ENCODE results near the gene KCNQ1OT1. TPM values are rescaled to one million over a fixed set of nuclear protein-coding genes. Genes with fewer than 3 reads are reported as not detected.

The KCNQ1OT1 gene
- total RNA-seq, 1 experiment from 2014 or later = 1.2 TPM

- Histone ChIP-seq H3K27ac (ENCODE audit: insufficient read length, low read depth, low read length) (no peak overlapping the region), H3K4me1 (ENCODE audit: insufficient read depth, low read length) (no peaks in the 10 kb centered on the region), H2BK20ac (ENCODE audit: low read depth, low read length, poor library complexity, severe bottlenecking) (no peak overlapping the region), H3K23me2 (ENCODE audit: insufficient read length, low read depth, low read length, poor library complexity, severe bottlenecking) (no peaks in the 10 kb centered on the region), H3K79me2 (ENCODE audit: insufficient read depth, low read length) (no peaks in the 10 kb centered on the region), H3K79me1 (ENCODE audit: insufficient read depth, low read depth, low read length, poor library complexity, severe bottlenecking) (no peaks in the 10 kb centered on the region), H3K18ac (ENCODE audit: insufficient read length, low read depth, low read length) (no peak overlapping the region), H3K14ac (ENCODE audit: insufficient read depth, low read length) (no peak overlapping the region), H3K56ac (ENCODE audit: insufficient read length, low read depth, low read length) (no peak overlapping the region), H3K23ac (ENCODE audit: insufficient read length, low read depth, low read length) (no peak overlapping the region), H3K27me3 (ENCODE audit: insufficient read depth, low read length) (no peaks in the 10 kb centered on the region; the same call in 1 of the 2 replicates), H2BK5ac (ENCODE audit: insufficient read length, low read length) (no peak overlapping the region), H4K20me1 (ENCODE audit: control insufficient read depth, insufficient read depth, insufficient read length) (no peaks in the 10 kb centered on the region), H2BK120ac (ENCODE audit: low read depth, low read length, poor library complexity, severe bottlenecking) (no peak overlapping the region), H4K91ac (ENCODE audit: insufficient read length, low read depth, low read length) (no peak overlapping the region), H2AFZ (ENCODE audit: low read length) (no peak overlapping the region), H4K5ac (ENCODE audit: insufficient read length, low read depth, low read length) (no peak overlapping the region), H3K4ac (ENCODE audit: low read depth, low read length) (no peak overlapping the region), H2BK12ac (ENCODE audit: insufficient read length, low read depth, low read length) (no peak overlapping the region), H4K8ac (replicated peaks; ENCODE audit: insufficient read length, low read depth, low read length) (no peak overlapping the region), H2BK15ac (ENCODE audit: low read depth, low read length) (no peak overlapping the region), H3T11ph (ENCODE audit: low read length) (no peak overlapping the region), H3K9ac (ENCODE audit: extremely low read depth, insufficient read length, low read length) (no peak overlapping the region), H2AK5ac (ENCODE audit: insufficient read length, low read length) (no peak overlapping the region), H3K9me3 (ENCODE audit: control insufficient read depth, low read depth, low read length) (peaks cover 27% of the 10 kb centered on the region), H3K4me2 (ENCODE audit: insufficient read depth, insufficient read length, low read length) (no peak overlapping the region)
- peaks cover 65% of the 10 kb centered on the region for H3K27me3 Mint-ChIP-seq (ENCODE audit: low read depth)
- H3K9me3 Mint-ChIP-seq = peaks cover 52 to 60% of the 10 kb centered on the region in 2 experiments
- DNase-seq = no peak
- peaks cover 40 to 67% (median 42%) of the 10 kb centered on the region in 3 experiments for H3K36me3 Mint-ChIP-seq (ENCODE audit: insufficient read depth in 1 of 3, low read depth in 3 of 3)
- H3K4me3 Mint-ChIP-seq = no peak overlapping the region
- no peak for TF ChIP-seq CTCF (conservative IDR thresholded peaks at IDR 0.05)
- H3K4me1 Mint-ChIP-seq = no peaks in the 10 kb centered on the region
- no peak overlapping the region for H3K27ac Mint-ChIP-seq
- no CpG with 5 or more reads among the region's 19 CpGs for WGBS (ENCODE audit: extremely low coverage, insufficient read length, low lambda C conversion rate)
These were observed 37.1 kb downstream of the KCNQ1OT1 start for GRCh38 chr11:2662430-2663299.
